ENCODE results near the gene SHISAL2A. TPM values are rescaled to one million over a fixed set of nuclear protein-coding genes. Genes with fewer than 3 reads are reported as not detected.

The SHISAL2A gene
- total and polyA plus RNA-seq, 3 experiments from 2014 or later, result 11.3 to 16.7 (median 15.7) TPM

- peaks cover 89% of the 10 kb centered on the region for H3K4me1 ChIP-seq (ENCODE audit: insufficient read depth, low read length)
- peak overlapping the region; percentile 66 for H3K4me3 ChIP-seq (ENCODE audit: low read length)
- H3K27me3 ChIP-seq (ENCODE audit: insufficient read depth, low read length, poor library complexity, severe bottlenecking), result no peaks in the 10 kb centered on the region
Observed at GRCh38 chr1:52635321-52636089, 2.5 kb downstream of the SHISAL2A start.

GRCh38 chr1:52636721-52637695 is 4.0 kb downstream of the SHISAL2A start:
- H3K4me1 ChIP-seq (ENCODE audit: insufficient read depth, low read length), result peaks cover 89% of the 10 kb centered on the region
- ChIA-PET CTCF (interaction anchor here (1.2 kb wide), 2 partner anchors 30 to 106 kb away, joined by 3 read pairs; no protein-coding TSS in a partner anchor), POLR2A (interaction anchor here (0.6 to 2.9 kb wide), 5 partner anchors 12 to 84 kb away, joined by 3 to 18 read pairs (median 3); partner anchors contain the start of gene TUT4)
- Mint-ChIP-seq H3K9me3 (no peaks in the 10 kb centered on the region), H3K27ac (peak overlapping the region; percentile 98 to 100 (median 100)), H3K4me1 (peaks cover 78 to 84% (median 81%) of the 10 kb centered on the region in 3 donors), H3K27me3 (no peaks in the 10 kb centered on the region), H3K36me3 (peaks cover 5 to 30% (median 12%) of the 10 kb centered on the region in 3 donors), H3K4me3 (peak overlapping the region; percentile 78 to 91 (median 84))
- peak overlapping the region; percentile 81 for H3K27ac ChIP-seq (ENCODE audit: low read depth, low read length)
- DNase-seq, result peak; percentile 57 to 90 (median 87)
- peak overlapping the region; percentile 13 for H3K4me3 ChIP-seq (ENCODE audit: low read length)
- no peaks in the 10 kb centered on the region for H3K36me3 ChIP-seq (ENCODE audit: insufficient read depth, low read length)
- H3K9me3 ChIP-seq (ENCODE audit: low read length), result no peaks in the 10 kb centered on the region
- no peaks in the 10 kb centered on the region for H3K27me3 ChIP-seq (ENCODE audit: insufficient read depth, low read length, poor library complexity, severe bottlenecking)

More at GRCh38 chr1:52635321-52636089, 2.5 kb downstream of the SHISAL2A start:
- H3K9me3 ChIP-seq (ENCODE audit: low read length), result no peaks in the 10 kb centered on the region
- H3K27ac Mint-ChIP-seq, result peak overlapping the region; percentile 94 to 100 (median 98)
- CTCF ChIA-PET, result interaction anchor here (1.0 to 1.5 kb wide), 3 partner anchors 9 to 50 kb away, joined by 3 read pairs; no protein-coding TSS in a partner anchor
- H3K4me1 Mint-ChIP-seq, result peaks cover 75 to 81% (median 78%) of the 10 kb centered on the region in 3 donors
- POLR2A ChIA-PET, result interaction anchor here (0.5 to 2.9 kb wide), 6 partner anchors 16 to 197 kb away, joined by 3 to 18 read pairs (median 4); partner anchors contain the start of genes GPX7 and TUT4
- H3K27me3 Mint-ChIP-seq, result no peaks in the 10 kb centered on the region
- no peak overlapping the region for H3K27ac ChIP-seq (ENCODE audit: low read depth, low read length)
- H3K36me3 Mint-ChIP-seq, result peaks cover 5 to 26% (median 7%) of the 10 kb centered on the region in 3 donors
- H3K36me3 ChIP-seq (ENCODE audit: insufficient read depth, low read length), result no peaks in the 10 kb centered on the region
- peak overlapping the region; percentile 81 to 96 (median 92) for H3K4me3 Mint-ChIP-seq
- H3K9me3 Mint-ChIP-seq, result no peaks in the 10 kb centered on the region
- peak in 2 of 5 donors; percentile 28 to 52 for DNase-seq

GRCh38 chr1:52637946-52638345 is 5.0 kb downstream of the SHISAL2A start:
- Histone ChIP-seq H3K36me3 (ENCODE audit: insufficient read depth, low read length) (no peaks in the 10 kb centered on the region), H3K4me1 (ENCODE audit: insufficient read depth, low read length) (peaks cover 82% of the 10 kb centered on the region), H3K4me3 (ENCODE audit: low read length) (peak overlapping the region; percentile 13), H3K27me3 (ENCODE audit: insufficient read depth, low read length, poor library complexity, severe bottlenecking) (no peaks in the 10 kb centered on the region), H3K9me3 (ENCODE audit: low read length) (no peaks in the 10 kb centered on the region), H3K27ac (ENCODE audit: low read depth, low read length) (peak overlapping the region; percentile 81)
- peaks cover 78 to 86% (median 83%) of the 10 kb centered on the region in 3 donors for H3K4me1 Mint-ChIP-seq
- CTCF ChIA-PET, result interaction anchor here (1.2 to 1.5 kb wide), 2 partner anchors 30 to 48 kb away, joined by 3 to 4 read pairs; no protein-coding TSS in a partner anchor
- no peak for DNase-seq
- H3K27me3 Mint-ChIP-seq, result no peaks in the 10 kb centered on the region
- no peaks in the 10 kb centered on the region for H3K9me3 Mint-ChIP-seq
- H3K4me3 Mint-ChIP-seq, result peak overlapping the region; percentile 78 to 88 (median 84)
- peak overlapping the region; percentile 98 to 100 (median 100) for H3K27ac Mint-ChIP-seq
- POLR2A ChIA-PET, result interaction anchor here (0.6 to 2.9 kb wide), 6 partner anchors 12 to 85 kb away, joined by 3 to 18 read pairs (median 3); partner anchors contain the start of gene TUT4
- H3K36me3 Mint-ChIP-seq, result peaks cover 5 to 30% (median 17%) of the 10 kb centered on the region in 3 donors

DNA sequence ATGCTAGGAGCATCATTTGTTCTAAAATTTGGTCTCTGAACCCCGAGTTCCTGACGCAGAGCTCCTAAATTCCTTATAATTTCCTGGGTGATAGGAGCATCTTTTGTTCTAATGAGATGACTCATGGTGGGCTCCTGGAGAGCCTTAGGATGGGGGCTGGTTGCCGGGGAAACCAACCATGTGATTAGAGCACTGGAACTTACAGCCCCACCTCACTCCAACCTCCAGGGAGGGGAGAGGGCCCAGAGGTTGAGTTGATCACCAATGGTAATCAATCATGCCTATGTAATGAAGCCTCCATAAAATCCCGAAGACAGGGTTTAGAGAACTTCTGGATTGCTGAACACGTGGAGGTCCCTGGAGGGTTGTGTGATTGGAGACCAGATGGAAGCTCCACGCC is 7.7 kb downstream of the SHISAL2A start:
- H3K9me3 ChIP-seq (ENCODE audit: low read length), result no peaks in the 10 kb centered on the region
- Mint-ChIP-seq H3K4me3 (peak overlapping the region in 2 of 7 donors; percentile 64 to 68), H3K9me3 (no peaks in the 10 kb centered on the region), H3K27me3 (no peaks in the 10 kb centered on the region), H3K36me3 (peaks cover 9 to 42% (median 23%) of the 10 kb centered on the region in 3 donors), H3K4me1 (peaks cover 61 to 71% (median 67%) of the 10 kb centered on the region in 3 donors), H3K27ac (peak overlapping the region; percentile 7 to 91 (median 74))
- DNase-seq, result no peak
- H3K4me1 ChIP-seq (ENCODE audit: insufficient read depth, low read length), result peaks cover 61% of the 10 kb centered on the region
- POLR2A ChIA-PET, result interaction anchor here (2.2 kb wide), 1 partner anchor 87 kb away, joined by 4 read pairs; the partner anchor contains the start of gene TUT4
- no peaks in the 10 kb centered on the region for H3K36me3 ChIP-seq (ENCODE audit: insufficient read depth, low read length)
- no peaks in the 10 kb centered on the region for H3K27me3 ChIP-seq (ENCODE audit: insufficient read depth, low read length, poor library complexity, severe bottlenecking)
- CTCF ChIA-PET, result interaction anchor here (1.0 to 1.3 kb wide), 2 partner anchors 8 to 45 kb away, joined by 3 to 4 read pairs; no protein-coding TSS in a partner anchor
- H3K27ac ChIP-seq (ENCODE audit: low read depth, low read length), result no peak overlapping the region
- H3K4me3 ChIP-seq (ENCODE audit: low read length), result no peak overlapping the region

- Mint-ChIP-seq H3K27ac (peak overlapping the region; percentile 69 to 90 (median 82)), H3K4me1 (peaks cover 58 to 68% (median 63%) of the 10 kb centered on the region in 3 donors), H3K9me3 (no peaks in the 10 kb centered on the region), H3K4me3 (peak overlapping the region in 6 of 7 donors; percentile 15 to 67 (median 30)), H3K27me3 (no peaks in the 10 kb centered on the region), H3K36me3 (peaks cover 9 to 46% (median 23%) of the 10 kb centered on the region in 3 donors)
- Histone ChIP-seq H3K4me3 (ENCODE audit: low read length) (no peak overlapping the region), H3K27ac (ENCODE audit: low read depth, low read length) (no peak overlapping the region), H3K27me3 (ENCODE audit: insufficient read depth, low read length, poor library complexity, severe bottlenecking) (no peaks in the 10 kb centered on the region), H3K36me3 (ENCODE audit: insufficient read depth, low read length) (no peaks in the 10 kb centered on the region), H3K4me1 (ENCODE audit: insufficient read depth, low read length) (peaks cover 56% of the 10 kb centered on the region), H3K9me3 (ENCODE audit: low read length) (no peaks in the 10 kb centered on the region)
- POLR2A ChIA-PET, result no interaction called here
- CTCF ChIA-PET, result interaction anchor here (1.0 to 1.3 kb wide), 2 partner anchors 9 to 45 kb away, joined by 3 to 4 read pairs; no protein-coding TSS in a partner anchor
- no peak for DNase-seq
Observed at GRCh38 chr1:52641307-52641706, 8.3 kb downstream of the SHISAL2A start.

DNA sequence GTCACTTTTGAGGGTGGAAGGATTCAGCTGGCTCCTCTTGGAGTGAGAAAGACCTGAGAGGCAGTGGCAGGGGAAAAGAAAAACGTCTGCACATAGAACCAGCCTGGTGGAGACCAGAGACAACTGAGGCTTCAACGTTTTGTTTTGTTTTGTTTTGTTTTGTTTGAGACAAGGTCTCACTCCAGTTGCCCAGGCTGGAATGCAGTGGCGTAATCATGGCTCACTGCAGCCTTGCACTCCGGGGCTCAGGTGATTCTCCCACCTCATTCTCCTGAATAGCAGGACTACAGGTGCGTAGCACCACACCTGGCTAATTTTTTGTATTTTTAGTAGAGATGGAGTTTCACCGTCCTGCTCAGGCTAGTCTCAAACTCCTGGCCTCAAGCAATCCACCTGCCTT is 12.3 kb downstream of the SHISAL2A start:
- no peak for DNase-seq
- CTCF ChIA-PET, result interaction anchor here (1.3 kb wide), 1 partner anchor 10 kb away, joined by 3 read pairs; no protein-coding TSS in a partner anchor
- Mint-ChIP-seq H3K4me3 (no peak overlapping the region), H3K36me3 (peaks cover 4 to 66% (median 20%) of the 10 kb centered on the region in 3 donors), H3K4me1 (peaks cover 33 to 44% (median 44%) of the 10 kb centered on the region in 3 donors), H3K27ac (peak overlapping the region in 3 of 8 donors; percentile 65 to 73 (median 72)), H3K9me3 (no peaks in the 10 kb centered on the region), H3K27me3 (no peaks in the 10 kb centered on the region)
- H3K36me3 ChIP-seq (ENCODE audit: insufficient read depth, low read length), result peaks cover 3% of the 10 kb centered on the region
- H3K27ac ChIP-seq (ENCODE audit: low read depth, low read length), result no peak overlapping the region
- H3K9me3 ChIP-seq (ENCODE audit: low read length), result no peaks in the 10 kb centered on the region
- POLR2A ChIA-PET, result no interaction called here
- no peaks in the 10 kb centered on the region for H3K27me3 ChIP-seq (ENCODE audit: insufficient read depth, low read length, poor library complexity, severe bottlenecking)
- H3K4me3 ChIP-seq (ENCODE audit: low read length), result no peak overlapping the region
- H3K4me1 ChIP-seq (ENCODE audit: insufficient read depth, low read length), result peaks cover 19% of the 10 kb centered on the region

DNA sequence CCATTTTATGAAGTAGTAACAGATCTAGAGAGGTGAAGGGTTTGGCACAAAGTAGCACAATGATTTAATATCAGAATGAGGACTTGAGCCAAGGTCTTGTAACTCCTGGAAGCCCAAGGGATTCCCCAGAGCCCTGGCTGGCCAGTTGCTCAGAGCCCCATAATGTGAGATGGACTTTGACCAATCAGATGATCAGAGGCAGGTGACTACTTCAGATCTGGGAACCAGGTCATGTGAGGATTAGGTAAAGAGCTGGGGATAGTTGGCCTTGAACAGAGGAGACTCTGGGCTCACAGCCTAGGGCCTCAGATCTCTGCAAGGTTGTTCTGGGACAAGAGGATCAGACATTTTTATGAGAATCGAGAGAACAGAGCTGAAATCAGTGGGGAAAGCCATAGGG is 18.9 kb downstream of the SHISAL2A start:
- DNase-seq, result no peak
- Histone ChIP-seq H3K27me3 (ENCODE audit: insufficient read depth, low read length, poor library complexity, severe bottlenecking) (no peaks in the 10 kb centered on the region), H3K36me3 (ENCODE audit: insufficient read depth, low read length) (peaks cover 4% of the 10 kb centered on the region), H3K4me1 (ENCODE audit: insufficient read depth, low read length) (no peaks in the 10 kb centered on the region), H3K4me3 (ENCODE audit: low read length) (no peak overlapping the region), H3K9me3 (ENCODE audit: low read length) (no peaks in the 10 kb centered on the region), H3K27ac (ENCODE audit: low read depth, low read length) (no peak overlapping the region)
- Mint-ChIP-seq H3K27me3 (no peaks in the 10 kb centered on the region), H3K4me3 (no peak overlapping the region), H3K27ac (peak overlapping the region in 5 of 8 donors; percentile 28 to 96 (median 80)), H3K9me3 (no peaks in the 10 kb centered on the region), H3K4me1 (peaks cover 23 to 43% (median 38%) of the 10 kb centered on the region in 3 donors), H3K36me3 (peaks cover 6 to 67% (median 20%) of the 10 kb centered on the region in 3 donors)
- CTCF ChIA-PET, result interaction anchor here (1.3 kb wide), 1 partner anchor 34 kb away, joined by 3 read pairs; no protein-coding TSS in a partner anchor
- POLR2A ChIA-PET, result interaction anchor here (0.5 to 1.3 kb wide), 2 partner anchors 19 to 211 kb away, joined by 3 read pairs; partner anchors contain the start of gene SHISAL2A

All from CD8-positive, alpha-beta memory T cell (primary cell).